Ovary (tissue), 9 donors: ENCODE data around the gene EEF1B2. TPM values are rescaled to one million over a fixed set of nuclear protein-coding genes. Genes with fewer than 3 reads are reported as not detected.
A peak's percentile ranks its signal among the peaks of the same experiment; 100 is the strongest.
"Not testable (repeated sequence)": the region's sequence is repeated elsewhere in the genome, so short reads cannot be mapped to it uniquely, and the experiment has no call there.

Experiments used
- DNase-seq, 5 donors: peaks; one replicate each; pipeline ENCODE4 v3.0.0-alpha.2; 2019 to 2020
- H3K27ac ChIP-seq, 2 donors: fragments of 200-600 bp; one replicate each; pipeline versions ENCODE4 v1.5.1 to v1.8.0; 2019 to 2022
- H3K27me3 ChIP-seq: fragments of 200-600 bp; one replicate; pipeline ENCODE4 v1.8.0; 2022
- H3K36me3 ChIP-seq: fragments of 200-600 bp; sonication (generic); one replicate; pipeline ENCODE4 v1.5.1; 2019
- H3K4me1 ChIP-seq: one replicate; pipeline ENCODE4 v1.8.1; 2013; ENCODE audit warnings: mild to moderate bottlenecking, moderate library complexity; ENCODE audit not compliant: insufficient read depth
- H3K4me3 ChIP-seq: fragments of 200-600 bp; sonication (generic); one replicate; pipeline ENCODE4 v1.5.1; 2017
- H3K9me3 ChIP-seq, 2 donors: fragments of 200-600 bp in 1 of 2; sonication (generic) in 1 of 2; one replicate each; pipeline versions ENCODE4 v1.5.1 to v1.8.1; 2013 to 2019; ENCODE audit warnings: mild to moderate bottlenecking in 1 of 2, moderate library complexity in 1 of 2
- CTCF ChIP-seq, 3 donors: fragments of 450-650 bp in 2 of 3; fragments of 200-600 bp in 1 of 3; IDR thresholded peaks; one replicate each; pipeline versions ENCODE4 v1.5.1 to v1.8.0; 2016 to 2022; ENCODE audit warnings: antibody characterized with exemption in 3 of 3, mild to moderate bottlenecking in 1 of 3
- EP300 ChIP-seq: sonication (generic); formaldehyde crosslinking; IDR thresholded peaks from one replicate; pipeline ENCODE4 v1.6.1; 2017; ENCODE audit warnings: antibody characterized with exemption
- POLR2A ChIP-seq: fragments of 450-650 bp; IDR thresholded peaks from one replicate; pipeline ENCODE4 v1.6.1; 2017; ENCODE audit warnings: antibody characterized with exemption, mild to moderate bottlenecking, moderate library complexity
- WGBS, 3 donors: extraction: QIAGEN DNeasy Blood & Tissue Kit in 1 of 3; methylation state at CpG; one replicate each; pipeline versions ENCODE4 v1.1.5 to v1.1.7; 2013 to 2017; 5-methylcytosine and 5-hydroxymethylcytosine counted together
- intact Hi-C, 4 donors: fragments of 100-400 bp; cut with DNase I; formaldehyde crosslinking; loops; one replicate each; pipeline versions ENCODE4 v1.11.0 to v1.15.1; 2022 to 2023
- polyA plus RNA-seq, 2 donors: library from polyadenylated mRNA; stranded (reverse); fragments of 200-250 nt in 1 of 2; fragments of 350-450 nt in 1 of 2; fragmentation: Illumina TruSeq in 1 of 2; extraction: RNeasy Lipid Tissue Mini Kit (QIAGEN cat#74804) in 1 of 2; gene quantifications; one replicate each; pipeline ENCODE4 v1.2.3, GENCODE V29; 2013 to 2014
- total RNA-seq, 7 donors: library from RNA; depleted of rRNA in 2 of 7; stranded (reverse); fragments of >200 nt in 2 of 7; fragmentation: NEBNext Ultra II Directional in 3 of 7; extraction: Animal tissue kit (Norgen Biotek cat#: 25700) in 3 of 7; gene quantifications; one replicate each; pipeline versions ENCODE4 v1.1.0 to v1.2.4, GENCODE V29; 2016 to 2023
- donor health status: DM: no; HTN: no; CAD: no; lungs with moderate emphysema.
- donor health status: DM: no; HTN: no; CAD: no.
- donor health status: Bipolar disorder and iron deficiency.
- donor health status: DM: yes; HTN: yes; CAD: no.
- donor health status: DM: no; HTN: no; CAD: no.
- donor health status: DM: yes; HTN: yes; CAD: no.

EEF1B2 gene
- total and polyA plus RNA-seq, 9 donors = 647 to 1,651 (median 809) TPM

GRCh38 chr2:206160125-206160806 lies 571 bp downstream of the EEF1B2 start:
- TF ChIP-seq EP300 (no peak), CTCF (IDR thresholded peaks at IDR 0.05) (no peak), POLR2A (no peak)
- no peaks in the 10 kb centered on the region for H3K27me3 ChIP-seq
- 2 to 4% (median 3%) methylated on average over 30 of the region's 30 CpGs for WGBS, 3 donors
- peak overlapping the region; percentile 77 to 83 for H3K27ac ChIP-seq
- H3K4me1 ChIP-seq = peaks cover 10% of the 10 kb centered on the region
- no peaks in the 10 kb centered on the region for H3K36me3 ChIP-seq
- H3K9me3 ChIP-seq = no peaks in the 10 kb centered on the region
- H3K4me3 ChIP-seq = peak overlapping the region; percentile 90
- no peak for DNase-seq
- intact Hi-C loops = no loop called here

GRCh38 chr2:206160807-206161179 lies 1.1 kb downstream of the EEF1B2 start:
- TF ChIP-seq POLR2A = no peak
- TF ChIP-seq CTCF (IDR thresholded peaks at IDR 0.05) = no peak
- TF ChIP-seq EP300 = no peak
- no peaks in the 10 kb centered on the region for H3K9me3 ChIP-seq
- no peaks in the 10 kb centered on the region for H3K36me3 ChIP-seq
- no peaks in the 10 kb centered on the region for H3K27me3 ChIP-seq
- intact Hi-C loops = no loop called here
- peak overlapping the region; percentile 90 for H3K4me3 ChIP-seq
- H3K4me1 ChIP-seq = peaks cover 10% of the 10 kb centered on the region
- 32 to 35% (median 35%) methylated on average over 2 of the region's 2 CpGs for WGBS, 3 donors
- DNase-seq = peak in 1 of 5 donors; percentile 40
- no peak overlapping the region for H3K27ac ChIP-seq

- 76 to 83% (median 83%) methylated on average over 4 of the region's 4 CpGs for WGBS, 3 donors
- intact Hi-C loops, H3K4me1 ChIP-seq, DNase-seq, H3K9me3 ChIP-seq, H3K36me3 ChIP-seq, H3K4me3 ChIP-seq, H3K27me3 ChIP-seq, H3K27ac ChIP-seq: not testable (repeated sequence)
Observed at GRCh38 chr2:206162401-206162800, 2.7 kb downstream of the EEF1B2 start.

GRCh38 chr2:206163251-206163880 lies 3.7 kb downstream of the EEF1B2 start:
- peaks cover 5% of the 10 kb centered on the region for H3K4me1 ChIP-seq
- H3K27ac ChIP-seq = no peak overlapping the region
- no peaks in the 10 kb centered on the region for H3K27me3 ChIP-seq
- no peak for TF ChIP-seq POLR2A
- no peak for TF ChIP-seq EP300
- no peak for TF ChIP-seq CTCF (IDR thresholded peaks at IDR 0.05)
- no peak overlapping the region for H3K4me3 ChIP-seq
- intact Hi-C loops = no loop called here
- no peak for DNase-seq
- H3K9me3 ChIP-seq = no peaks in the 10 kb centered on the region
- 73 to 74% (median 74%) methylated on average over 3 of the region's 3 CpGs for WGBS, 3 donors
- no peaks in the 10 kb centered on the region for H3K36me3 ChIP-seq

- no peak overlapping the region for H3K27ac ChIP-seq
- H3K4me1 ChIP-seq = peaks cover 5% of the 10 kb centered on the region
- peak in 2 of 5 donors; percentile 32 to 53 for DNase-seq
- no peaks in the 10 kb centered on the region for H3K27me3 ChIP-seq
- no peak overlapping the region for H3K4me3 ChIP-seq
- intact Hi-C loops = no loop called here
- H3K9me3 ChIP-seq = no peaks in the 10 kb centered on the region
- no peaks in the 10 kb centered on the region for H3K36me3 ChIP-seq
- WGBS, 3 donors = 51 to 56% (median 52%) methylated on average over 2 of the region's 2 CpGs
- TF ChIP-seq POLR2A (no peak), EP300 (no peak), CTCF (IDR thresholded peaks at IDR 0.05) (peak; percentile 50 to 60 (median 60))
Observed at GRCh38 chr2:206164261-206164862, 4.7 kb downstream of the EEF1B2 start.

GRCh38 chr2:206168230-206168629 lies 8.5 kb downstream of the EEF1B2 start:
- H3K27me3 ChIP-seq, DNase-seq, H3K4me1 ChIP-seq, H3K27ac ChIP-seq, intact Hi-C loops, H3K9me3 ChIP-seq, H3K4me3 ChIP-seq, H3K36me3 ChIP-seq: not testable (repeated sequence)
- 95 to 96% (median 95%) methylated on average over 4 of the region's 4 CpGs for WGBS, 3 donors

GRCh38 chr2:206171624-206172397 lies 12.1 kb downstream of the EEF1B2 start:
- intact Hi-C loops, H3K27ac ChIP-seq, DNase-seq, H3K4me1 ChIP-seq, H3K4me3 ChIP-seq, H3K27me3 ChIP-seq, H3K36me3 ChIP-seq, H3K9me3 ChIP-seq: not testable (repeated sequence)
- 94 to 96% (median 95%) methylated on average over 25 to 40 of the region's 52 CpGs for WGBS, 3 donors
